ENCODE results near the gene C11orf86.
"Not testable (repeated sequence)": the region's sequence is repeated elsewhere in the genome, so short reads cannot be mapped to it uniquely, and the experiment has no call there.

Gene C11orf86

GRCh38 chr11:66987158-66987620 is 12.1 kb downstream of the C11orf86 start:
- no peak overlapping the region for H3K9ac ChIP-seq (ENCODE audit: low read length)
- no peaks in the 10 kb centered on the region for H3K79me2 ChIP-seq (ENCODE audit: insufficient read depth, low read length)
- no peaks in the 10 kb centered on the region for H4K20me1 ChIP-seq (ENCODE audit: insufficient read depth, low read length)
- H3F3A ChIP-seq (ENCODE audit: insufficient read depth, low read length) = no peaks in the 10 kb centered on the region
- H3K4me2 ChIP-seq (ENCODE audit: low read length) = no peak overlapping the region
- H2AFZ ChIP-seq (ENCODE audit: low read length) = no peak overlapping the region
- no peaks in the 10 kb centered on the region for H3K36me3 ChIP-seq (ENCODE audit: insufficient read depth, low read length)
- TF ChIP-seq CTCF (IDR thresholded peaks at IDR 0.05; ENCODE audit: low read length) (no peak), EZH2 (IDR thresholded peaks at IDR 0.05; ENCODE audit: borderline replicate concordance, low read length) (no peak)
- H3K4me3 ChIP-seq (ENCODE audit: low read depth, low read length, poor library complexity, severe bottlenecking) = no peak overlapping the region
- H3K27me3 ChIP-seq (ENCODE audit: insufficient read depth, low read length) = peaks cover 17% of the 10 kb centered on the region; the same call in 1 of the 2 replicates
- H3K4me1 ChIP-seq (ENCODE audit: insufficient read depth, low read length, severe bottlenecking) = no peaks in the 10 kb centered on the region
- no peak overlapping the region for H3K27ac ChIP-seq (ENCODE audit: low read depth, low read length, poor library complexity, severe bottlenecking)
- no peaks in the 10 kb centered on the region for H3K9me2 ChIP-seq (ENCODE audit: low read depth, low read length)
- H3K9me3 ChIP-seq (ENCODE audit: low read length) = no peaks in the 10 kb centered on the region

- Histone ChIP-seq H3K4me3 (ENCODE audit: low read depth, low read length, poor library complexity, severe bottlenecking) (no peak overlapping the region), H4K20me1 (ENCODE audit: insufficient read depth, low read length) (no peaks in the 10 kb centered on the region), H3K79me2 (ENCODE audit: insufficient read depth, low read length) (no peaks in the 10 kb centered on the region), H2AFZ (ENCODE audit: low read length) (no peak overlapping the region), H3K9me2 (ENCODE audit: low read depth, low read length) (no peaks in the 10 kb centered on the region), H3F3A (ENCODE audit: insufficient read depth, low read length) (no peaks in the 10 kb centered on the region), H3K27ac (ENCODE audit: low read depth, low read length, poor library complexity, severe bottlenecking) (no peak overlapping the region), H3K9me3 (ENCODE audit: low read length) (no peaks in the 10 kb centered on the region), H3K4me1 (ENCODE audit: insufficient read depth, low read length, severe bottlenecking) (no peaks in the 10 kb centered on the region), H3K4me2 (ENCODE audit: low read length) (no peak overlapping the region), H3K27me3 (ENCODE audit: insufficient read depth, low read length) (peaks cover 13% of the 10 kb centered on the region; the same call in 1 of the 2 replicates), H3K9ac (ENCODE audit: low read length) (no peak overlapping the region), H3K36me3 (ENCODE audit: insufficient read depth, low read length) (no peaks in the 10 kb centered on the region)
- no peak for TF ChIP-seq EZH2 (IDR thresholded peaks at IDR 0.05; ENCODE audit: borderline replicate concordance, low read length)
- no peak for TF ChIP-seq CTCF (IDR thresholded peaks at IDR 0.05; ENCODE audit: low read length)
Measured at GRCh38 chr11:66987924-66988637, 13.0 kb downstream of the C11orf86 start.

GRCh38 chr11:66988741-66989140 is 13.6 kb downstream of the C11orf86 start:
- not testable (repeated sequence) for H3K9me2 ChIP-seq (ENCODE audit: low read depth, low read length); H3K27ac ChIP-seq (ENCODE audit: low read depth, low read length, poor library complexity, severe bottlenecking); H3K4me2 ChIP-seq (ENCODE audit: low read length); H4K20me1 ChIP-seq (ENCODE audit: insufficient read depth, low read length); H3K36me3 ChIP-seq (ENCODE audit: insufficient read depth, low read length); H3K27me3 ChIP-seq (ENCODE audit: insufficient read depth, low read length); H3K9ac ChIP-seq (ENCODE audit: low read length); H3K9me3 ChIP-seq (ENCODE audit: low read length); H3K4me3 ChIP-seq (ENCODE audit: low read depth, low read length, poor library complexity, severe bottlenecking); H3F3A ChIP-seq (ENCODE audit: insufficient read depth, low read length); H3K79me2 ChIP-seq (ENCODE audit: insufficient read depth, low read length); H3K4me1 ChIP-seq (ENCODE audit: insufficient read depth, low read length, severe bottlenecking); H2AFZ ChIP-seq (ENCODE audit: low read length)

GRCh38 chr11:66989360-66989759 is 14.3 kb downstream of the C11orf86 start:
- not testable (repeated sequence) for H3K9me3 ChIP-seq (ENCODE audit: low read length); H3K27ac ChIP-seq (ENCODE audit: low read depth, low read length, poor library complexity, severe bottlenecking); H3F3A ChIP-seq (ENCODE audit: insufficient read depth, low read length); H3K9me2 ChIP-seq (ENCODE audit: low read depth, low read length); H3K4me3 ChIP-seq (ENCODE audit: low read depth, low read length, poor library complexity, severe bottlenecking); H4K20me1 ChIP-seq (ENCODE audit: insufficient read depth, low read length); H3K9ac ChIP-seq (ENCODE audit: low read length); H3K79me2 ChIP-seq (ENCODE audit: insufficient read depth, low read length); H3K36me3 ChIP-seq (ENCODE audit: insufficient read depth, low read length); H3K27me3 ChIP-seq (ENCODE audit: insufficient read depth, low read length); H3K4me1 ChIP-seq (ENCODE audit: insufficient read depth, low read length, severe bottlenecking); H2AFZ ChIP-seq (ENCODE audit: low read length); H3K4me2 ChIP-seq (ENCODE audit: low read length)

Data from OCI-LY1 (cell line).